GM12874 (cell line): ENCODE measurements around the gene PTBP3.

Experiments used
- TF ChIP-seq, protein P1 (sequence below): IDR thresholded peaks from 2 replicates; pipeline ENCODE4 v1.5.1; 2011; ENCODE audit warnings: low read depth, mild to moderate bottlenecking, control low read depth, low read length, moderate library complexity; ENCODE audit not compliant: insufficient read depth

Gene PTBP3

GRCh38 chr9:112351184-112351583 is 17.8 kb upstream of the PTBP3 start:
- TF ChIP-seq, protein P1, sequence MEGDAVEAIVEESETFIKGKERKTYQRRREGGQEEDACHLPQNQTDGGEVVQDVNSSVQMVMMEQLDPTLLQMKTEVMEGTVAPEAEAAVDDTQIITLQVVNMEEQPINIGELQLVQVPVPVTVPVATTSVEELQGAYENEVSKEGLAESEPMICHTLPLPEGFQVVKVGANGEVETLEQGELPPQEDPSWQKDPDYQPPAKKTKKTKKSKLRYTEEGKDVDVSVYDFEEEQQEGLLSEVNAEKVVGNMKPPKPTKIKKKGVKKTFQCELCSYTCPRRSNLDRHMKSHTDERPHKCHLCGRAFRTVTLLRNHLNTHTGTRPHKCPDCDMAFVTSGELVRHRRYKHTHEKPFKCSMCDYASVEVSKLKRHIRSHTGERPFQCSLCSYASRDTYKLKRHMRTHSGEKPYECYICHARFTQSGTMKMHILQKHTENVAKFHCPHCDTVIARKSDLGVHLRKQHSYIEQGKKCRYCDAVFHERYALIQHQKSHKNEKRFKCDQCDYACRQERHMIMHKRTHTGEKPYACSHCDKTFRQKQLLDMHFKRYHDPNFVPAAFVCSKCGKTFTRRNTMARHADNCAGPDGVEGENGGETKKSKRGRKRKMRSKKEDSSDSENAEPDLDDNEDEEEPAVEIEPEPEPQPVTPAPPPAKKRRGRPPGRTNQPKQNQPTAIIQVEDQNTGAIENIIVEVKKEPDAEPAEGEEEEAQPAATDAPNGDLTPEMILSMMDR = no peak

GRCh38 chr9:112349008-112349333 is 15.6 kb upstream of the PTBP3 start:
- TF ChIP-seq, protein P1 = no peak

GRCh38 chr9:112348257-112349007 is 15.0 kb upstream of the PTBP3 start:
- TF ChIP-seq, protein P1 = no peak

GRCh38 chr9:112341730-112342129 is 8.3 kb upstream of the PTBP3 start:
- TF ChIP-seq, protein P1 = no peak

DNA sequence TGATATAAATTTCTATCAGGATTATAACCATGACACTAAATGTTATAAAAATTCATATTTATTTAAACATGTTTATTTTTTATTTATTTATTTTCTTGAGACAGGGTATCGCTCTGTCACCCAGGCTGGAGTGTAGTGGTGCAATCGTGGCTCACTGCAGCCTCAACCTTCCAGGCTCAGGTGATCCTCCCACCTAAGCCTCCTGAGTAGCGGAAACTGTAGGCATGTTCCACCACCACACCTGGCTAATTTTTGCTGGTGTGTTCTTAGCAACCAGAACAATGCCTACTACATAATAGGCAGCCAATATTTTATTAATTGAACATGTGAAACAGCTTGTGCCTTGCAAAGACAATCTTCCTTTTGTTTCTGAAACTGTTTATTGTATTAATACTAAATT is 6.5 kb upstream of the PTBP3 start:
- TF ChIP-seq, protein P1 = no peak

DNA sequence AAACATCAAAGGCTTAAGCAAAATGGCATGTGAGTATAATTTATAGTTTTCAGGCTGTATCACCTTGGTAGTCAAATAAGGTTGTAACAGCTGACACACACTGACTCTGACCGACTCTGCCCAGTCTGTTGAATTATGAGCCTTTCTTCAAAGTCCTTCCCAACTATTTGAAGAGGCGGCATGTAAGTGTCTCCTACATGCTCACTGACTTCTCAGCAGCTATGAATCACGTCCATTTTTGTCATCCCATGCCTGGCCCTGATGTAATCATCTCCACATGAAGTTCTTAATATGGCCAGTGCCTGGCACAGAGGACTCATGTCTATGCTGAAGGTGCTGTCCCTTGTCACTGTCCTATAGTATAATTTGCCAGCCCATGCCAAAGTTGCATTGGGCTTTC is 5.1 kb upstream of the PTBP3 start:
- TF ChIP-seq, protein P1 = no peak

- TF ChIP-seq, protein P1 = no peak
Measured at GRCh38 chr9:112337547-112337946, 4.1 kb upstream of the PTBP3 start.
